ENCODE measurements around the gene OSBPL10.

OSBPL10 gene

DNA sequence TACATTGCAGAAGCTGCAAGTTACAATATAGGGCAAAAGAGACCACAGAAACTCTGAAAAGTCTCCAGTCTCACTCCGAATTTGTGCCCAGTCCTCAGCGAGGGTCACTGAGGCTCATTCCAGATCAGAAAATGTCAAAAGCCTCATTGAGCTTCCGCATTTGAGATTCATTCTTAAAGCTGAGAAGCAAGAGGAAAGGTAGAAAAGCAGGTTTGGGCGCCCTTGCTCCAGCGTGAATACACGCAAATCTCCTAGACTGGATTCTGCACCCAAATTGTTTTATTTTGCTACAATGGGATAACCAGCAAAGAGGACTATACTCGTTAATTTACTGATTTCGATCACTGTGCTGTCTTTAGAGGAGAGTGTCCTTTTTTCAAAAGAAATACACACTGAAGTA is 236.1 kb downstream of the OSBPL10 start:
- no peak for DNase-seq
- intact Hi-C loops (cut with DNase I) = no loop called here

DNA sequence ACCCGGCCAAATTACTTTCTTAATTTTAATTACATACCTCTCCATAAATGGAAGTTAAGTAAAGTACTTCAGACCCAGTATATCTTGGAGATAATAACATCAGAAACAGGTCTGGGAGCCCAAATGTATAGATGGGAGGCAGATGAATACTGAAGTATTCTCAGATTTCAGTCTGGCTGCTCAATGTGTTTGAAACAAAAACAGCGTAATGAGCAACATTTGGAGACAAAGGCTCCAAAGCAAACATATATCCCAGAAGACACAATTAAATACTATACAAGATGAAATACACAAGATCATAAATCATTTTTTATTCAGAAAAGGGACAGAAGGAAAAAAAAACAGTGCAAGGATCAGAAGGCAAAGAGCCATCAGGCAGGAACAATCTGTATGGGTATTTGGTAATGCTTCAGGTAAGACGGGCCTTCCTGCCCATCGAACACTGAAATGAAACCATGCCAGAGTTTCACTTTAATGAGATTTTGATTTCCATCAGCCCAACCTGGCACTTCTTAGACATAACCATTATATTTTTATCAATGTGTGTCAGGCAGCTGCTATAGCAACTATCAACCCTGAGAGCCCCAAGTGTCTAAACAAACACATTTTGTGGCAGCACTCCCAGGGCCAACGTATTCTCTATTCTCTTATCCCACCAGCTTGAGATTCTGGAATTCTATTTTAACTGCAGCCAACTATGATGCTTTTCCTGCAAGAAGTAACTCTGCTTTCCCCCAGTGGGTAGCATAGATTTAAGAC is 237.6 kb downstream of the OSBPL10 start:
- no peak for DNase-seq
- intact Hi-C loops (cut with DNase I) = no loop called here

DNA sequence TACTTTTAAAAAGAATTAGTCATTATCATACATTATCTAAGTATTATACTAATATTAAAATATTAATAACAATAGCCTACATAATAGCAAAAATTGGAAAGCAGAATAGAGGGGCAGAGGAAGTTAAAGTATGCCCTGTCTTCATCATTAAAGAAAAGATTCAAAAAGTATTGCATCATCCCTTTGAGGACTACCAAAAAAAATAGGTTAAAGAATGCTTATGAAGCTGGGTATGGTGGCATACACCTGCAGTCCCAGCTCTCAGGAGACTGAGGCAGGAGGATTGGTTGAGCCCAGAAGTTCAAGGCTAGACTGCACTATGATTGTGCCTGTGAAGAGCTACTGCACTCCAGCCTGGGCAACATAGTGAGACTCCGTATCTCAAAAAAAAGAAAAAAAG is 240.7 kb downstream of the OSBPL10 start:
- intact Hi-C loops (cut with DNase I) = no loop called here
- DNase-seq = no peak

DNA sequence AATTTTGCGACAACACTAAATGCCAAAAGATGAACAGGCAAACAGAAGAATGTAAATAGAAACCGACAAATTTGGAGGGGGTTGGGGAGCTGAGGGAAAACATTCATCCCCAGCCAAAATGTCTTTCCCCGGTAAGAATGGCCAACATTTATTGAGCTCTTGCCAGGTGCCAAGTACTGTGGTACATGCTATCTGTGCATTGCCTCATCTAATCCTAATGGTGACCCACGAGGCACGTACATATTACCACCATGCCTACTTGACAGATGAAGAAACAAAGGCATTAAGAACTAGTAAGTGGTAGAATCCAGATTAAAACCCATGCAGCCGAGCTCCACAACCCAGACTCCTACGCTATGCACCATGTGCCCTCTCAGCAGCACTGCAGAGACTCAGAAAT is 242.7 kb downstream of the OSBPL10 start:
- intact Hi-C loops (cut with DNase I) = no loop called here
- DNase-seq = no peak

DNA sequence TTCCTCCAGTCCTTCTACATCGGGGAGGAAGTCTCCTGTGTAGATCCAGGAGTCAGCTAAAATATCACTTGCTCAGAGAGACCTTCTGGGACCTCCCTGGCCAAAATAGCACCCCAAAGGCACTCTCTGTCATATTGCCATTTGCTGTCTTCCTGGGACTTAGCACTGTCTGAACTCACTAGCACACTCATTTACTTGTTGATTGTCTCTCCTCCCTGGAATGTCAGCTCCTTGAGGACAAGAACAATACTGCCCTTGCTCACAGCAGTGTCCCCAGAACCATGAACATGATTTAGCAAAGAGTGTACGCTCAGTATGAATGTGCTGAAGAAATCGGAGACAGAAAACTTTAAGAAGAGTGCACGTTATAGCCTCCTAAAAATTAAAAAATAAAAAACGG is 245.4 kb downstream of the OSBPL10 start:
- no peak for DNase-seq
- intact Hi-C loops (cut with DNase I) = no loop called here

DNA sequence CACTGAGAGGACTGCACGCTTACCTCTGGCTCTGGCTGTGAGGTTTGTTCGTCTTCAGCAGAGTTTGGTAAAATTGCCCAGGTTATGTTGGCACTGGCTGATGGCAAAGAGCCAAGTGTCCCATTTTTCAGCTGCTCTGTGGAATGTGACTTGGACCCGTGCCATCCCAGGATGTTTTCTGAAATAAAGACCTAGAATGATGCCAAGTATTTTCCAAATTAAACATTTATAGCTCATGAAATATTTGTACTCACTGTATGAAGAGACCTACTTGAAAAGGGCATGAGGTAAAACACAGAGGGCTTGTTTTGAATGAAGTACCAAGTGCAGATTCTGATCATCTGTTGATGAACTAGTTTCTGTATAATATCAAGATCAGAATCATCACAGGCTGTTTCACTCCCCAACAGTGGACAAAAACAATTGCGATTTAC is 247.8 kb downstream of the OSBPL10 start:
- no peak for DNase-seq
- intact Hi-C loops (cut with DNase I) = no loop called here

DNA sequence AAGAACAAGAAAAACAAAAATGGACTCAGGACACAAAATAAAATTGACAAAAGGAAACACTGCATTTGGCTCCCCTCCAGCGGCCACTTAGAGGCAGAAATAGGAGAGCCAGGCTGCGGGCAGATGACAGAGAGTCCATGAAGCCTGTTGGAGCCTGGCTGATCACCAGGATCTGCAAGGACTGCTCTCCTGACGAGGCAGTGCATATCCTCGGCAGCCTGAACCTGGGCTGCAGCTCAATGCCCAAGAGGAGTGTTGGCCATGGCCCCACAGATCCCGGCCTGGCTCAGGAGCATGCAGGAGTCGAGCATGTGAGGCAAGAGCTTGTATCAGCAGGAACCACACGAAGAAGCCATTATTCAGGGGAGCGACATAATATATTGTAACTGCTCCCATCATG is 248.5 kb downstream of the OSBPL10 start:
- intact Hi-C loops (cut with DNase I) = no loop called here
- no peak for DNase-seq

DNA sequence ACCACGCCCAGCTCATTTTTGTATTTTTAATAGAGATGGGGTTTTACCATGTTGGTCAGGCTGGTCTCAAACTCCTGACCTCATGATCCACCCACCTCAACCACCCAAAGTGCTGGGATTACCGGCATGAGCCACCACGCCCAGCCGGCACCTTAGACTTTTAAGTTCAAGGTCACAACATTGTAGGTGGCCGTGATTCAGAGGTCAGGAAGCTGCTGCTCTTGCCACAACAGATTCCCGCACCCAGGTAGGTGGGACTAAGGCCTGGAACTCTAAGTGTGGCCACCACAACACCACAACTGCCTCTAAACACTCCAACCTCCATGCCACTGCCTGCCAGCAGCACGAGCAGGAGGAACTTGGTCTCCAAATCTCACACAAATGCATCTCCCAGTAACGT is 251.5 kb downstream of the OSBPL10 start:
- intact Hi-C loops (cut with DNase I) = no loop called here

DNA sequence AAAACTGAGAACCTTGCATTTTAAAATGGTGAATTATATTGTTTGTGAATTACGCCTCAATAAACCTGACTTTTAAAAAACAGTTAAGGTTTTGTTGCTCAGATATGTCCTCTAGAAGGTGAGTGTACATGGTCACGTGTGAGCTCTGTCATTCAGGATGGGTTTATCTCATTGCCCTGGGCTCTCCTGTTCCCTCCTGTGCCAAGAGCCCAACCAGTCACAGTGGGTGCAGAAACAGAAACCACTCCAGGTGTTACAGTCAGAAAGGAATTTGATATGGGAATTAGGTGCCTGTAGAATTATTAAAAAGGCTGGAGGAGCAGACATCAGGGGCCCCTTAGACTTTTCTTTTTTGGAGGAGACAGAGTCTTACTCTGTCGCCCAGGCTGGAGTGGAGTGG is 252.0 kb downstream of the OSBPL10 start:
- DNase-seq = no peak
- intact Hi-C loops (cut with DNase I) = no loop called here

More for the DNA sequence above, 251.5 kb downstream of the OSBPL10 start:
- no peak for DNase-seq

DNA sequence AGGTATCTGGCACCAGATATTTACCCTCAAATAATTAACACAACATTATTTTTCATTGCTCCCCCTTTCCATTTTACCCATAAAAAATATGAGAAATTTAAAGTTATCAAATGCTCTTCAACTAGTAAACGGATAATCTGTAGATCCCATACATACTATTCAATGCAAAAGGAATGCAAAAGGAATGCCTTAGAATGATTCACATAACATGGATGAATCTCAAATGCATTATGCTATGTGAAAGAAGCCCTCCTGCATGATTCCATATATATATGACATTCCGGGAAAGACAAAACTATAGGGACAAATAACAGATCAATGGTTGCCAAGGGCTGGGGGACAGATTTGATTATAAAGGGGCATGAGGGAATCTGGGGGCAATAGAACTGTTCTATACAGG is 252.7 kb downstream of the OSBPL10 start:
- intact Hi-C loops (cut with DNase I) = no loop called here
- no peak for DNase-seq

DNA sequence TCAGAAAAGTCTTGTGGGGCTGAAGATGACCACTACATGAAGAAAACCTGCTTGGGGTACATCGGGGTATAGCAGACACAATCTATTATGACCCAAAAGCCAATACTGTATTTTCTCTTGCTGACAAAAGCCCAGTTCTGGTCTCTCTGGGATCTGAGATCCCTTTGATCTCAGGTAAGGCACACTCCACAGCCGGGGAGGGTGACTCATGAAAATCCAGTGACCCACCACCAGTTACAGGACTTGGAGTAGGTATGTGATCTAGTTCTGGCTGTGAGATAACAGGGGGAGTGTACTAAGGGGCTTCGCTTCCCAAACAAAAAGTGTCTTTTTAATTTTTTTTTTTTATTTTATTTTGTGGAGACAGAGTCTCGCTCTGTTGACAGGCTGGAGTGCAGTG is 255.1 kb downstream of the OSBPL10 start:
- no peak for DNase-seq
- intact Hi-C loops (cut with DNase I) = no loop called here

DNA sequence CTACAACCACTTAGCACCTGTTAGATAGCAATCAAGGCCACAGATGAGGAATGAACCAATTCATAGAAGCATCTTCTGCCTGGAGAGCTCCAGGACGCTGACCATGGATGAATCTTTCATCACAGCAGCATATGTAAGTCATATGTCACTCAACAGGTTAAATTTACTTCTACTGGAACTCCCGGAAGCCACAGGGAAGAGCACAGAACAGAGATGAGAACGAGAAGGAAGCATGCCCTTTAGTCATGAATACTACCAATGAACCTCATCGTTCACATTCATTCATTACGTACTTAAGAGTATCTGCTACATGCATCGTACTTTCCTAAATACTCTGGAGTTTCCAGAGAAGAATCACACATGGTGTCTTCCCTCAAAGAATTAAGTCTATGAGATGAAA is 255.5 kb downstream of the OSBPL10 start:
- intact Hi-C loops (cut with DNase I) = no loop called here
- no peak for DNase-seq

DNA sequence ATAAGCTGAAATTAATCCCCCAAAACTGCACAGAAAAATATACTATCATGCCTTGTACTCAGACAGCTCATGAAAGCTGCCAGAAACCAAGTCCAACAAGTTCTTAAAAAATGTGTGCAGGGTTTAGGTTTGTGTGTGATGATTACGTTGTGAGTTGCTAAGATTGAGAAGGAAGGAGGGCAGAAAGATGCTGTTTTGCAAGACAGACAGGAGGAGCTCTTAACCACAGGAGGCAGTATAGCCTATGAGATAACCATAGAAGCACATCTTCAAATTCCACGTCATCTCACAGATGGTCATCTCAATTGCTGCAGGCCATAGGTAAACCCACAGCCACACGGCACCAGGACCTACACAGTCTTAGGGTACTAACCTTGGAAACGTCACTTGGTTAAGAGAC is 256.4 kb downstream of the OSBPL10 start:
- no peak for DNase-seq
- intact Hi-C loops (cut with DNase I) = no loop called here

DNA sequence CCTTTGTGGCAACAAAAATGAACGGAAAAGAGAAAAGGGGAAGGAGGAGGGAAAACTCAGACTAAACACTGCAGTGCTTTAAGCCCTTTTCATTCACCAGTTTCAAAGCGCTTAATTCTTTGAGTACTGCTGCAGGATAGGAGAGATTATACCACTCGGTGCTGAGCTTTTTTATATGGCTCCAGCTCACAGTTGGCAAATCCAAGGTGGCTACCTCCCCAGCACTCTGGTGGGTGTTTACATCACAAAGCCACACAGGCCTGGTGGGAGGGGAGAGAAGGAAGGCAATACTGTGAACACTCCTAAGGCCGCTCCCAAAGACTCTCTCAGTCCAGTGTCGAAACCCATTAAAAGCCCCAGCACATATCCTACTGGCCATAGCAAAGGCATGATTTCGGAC is 256.9 kb downstream of the OSBPL10 start:
- intact Hi-C loops (cut with DNase I) = no loop called here

DNA sequence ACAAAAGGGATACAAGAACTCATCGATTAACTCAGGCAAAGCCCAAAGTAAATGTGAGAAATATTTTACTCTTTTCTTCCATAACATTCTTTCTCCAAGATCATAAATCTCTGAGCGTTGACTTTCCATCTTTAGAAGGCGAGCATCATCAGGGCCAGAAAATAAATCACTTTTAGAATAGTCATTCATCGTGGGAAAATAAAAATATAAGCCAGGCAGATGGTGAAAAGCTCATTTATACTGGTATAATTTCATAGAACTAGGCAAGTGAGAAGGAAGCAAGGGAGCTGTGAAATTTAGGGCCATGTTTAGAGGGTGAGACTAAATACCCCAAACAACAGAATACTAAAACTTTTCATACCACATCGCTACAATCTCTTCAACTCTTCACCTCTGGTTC is 257.4 kb downstream of the OSBPL10 start:
- no peak for DNase-seq
- intact Hi-C loops (cut with DNase I) = no loop called here

More for the DNA sequence above, 256.9 kb downstream of the OSBPL10 start:
- DNase-seq = no peak

DNA sequence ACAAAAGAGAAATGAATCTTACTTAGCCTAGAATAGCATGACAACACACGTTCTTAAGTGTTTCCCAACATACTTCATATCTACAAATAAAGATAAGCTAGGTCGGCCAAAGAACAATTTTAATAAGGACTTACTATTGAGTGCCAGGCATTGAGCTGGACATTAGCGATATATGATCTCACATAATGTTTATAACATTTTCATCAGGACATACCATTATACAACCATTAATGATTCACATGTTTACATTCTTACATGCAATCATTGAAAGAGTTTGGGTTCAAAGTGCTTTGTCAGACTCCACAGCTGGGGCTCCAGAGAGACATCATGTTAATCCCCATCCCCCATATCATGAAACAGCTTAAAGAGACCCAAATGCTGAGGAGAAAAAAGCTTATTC is 259.4 kb downstream of the OSBPL10 start:
- intact Hi-C loops (cut with DNase I) = no loop called here
- no peak for DNase-seq

DNA sequence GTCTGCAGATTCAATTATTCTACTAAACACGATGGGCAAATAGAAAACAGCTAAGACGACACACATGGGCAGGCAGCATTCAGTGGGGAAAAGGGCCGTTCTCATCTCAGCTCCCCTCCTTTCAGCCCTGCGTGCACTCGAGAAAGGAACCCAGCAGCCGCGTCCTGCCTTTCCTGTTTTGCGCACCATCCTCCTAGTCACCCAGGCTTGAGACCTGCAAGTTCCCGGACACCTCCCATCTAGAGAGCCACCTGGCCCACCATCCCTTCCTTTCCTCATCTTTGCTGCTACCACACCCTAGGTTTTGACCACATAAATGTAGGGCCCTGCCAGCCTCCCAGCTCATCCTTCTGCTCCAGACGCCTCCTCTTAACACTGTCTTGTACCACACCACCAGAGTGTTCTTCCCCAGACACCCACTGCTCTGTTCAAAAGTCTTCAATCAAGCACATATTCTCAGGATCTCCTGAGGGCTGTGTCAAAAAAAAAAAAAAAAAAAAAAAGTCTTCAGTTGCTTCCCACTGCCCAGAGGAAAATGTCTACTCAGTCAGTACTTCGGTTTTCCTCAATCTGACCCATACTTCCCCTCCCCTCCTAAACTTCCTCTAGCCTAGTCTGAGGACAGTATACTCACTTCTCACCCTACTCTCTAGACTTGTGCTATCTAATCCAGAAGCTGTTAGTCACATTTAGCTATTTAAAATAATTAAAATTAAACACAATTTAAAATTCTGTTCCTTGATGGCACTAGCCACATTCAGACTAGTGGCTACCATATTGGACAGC is 266.4 kb downstream of the OSBPL10 start:
- no peak for DNase-seq
- intact Hi-C loops (cut with DNase I) = no loop called here

DNA sequence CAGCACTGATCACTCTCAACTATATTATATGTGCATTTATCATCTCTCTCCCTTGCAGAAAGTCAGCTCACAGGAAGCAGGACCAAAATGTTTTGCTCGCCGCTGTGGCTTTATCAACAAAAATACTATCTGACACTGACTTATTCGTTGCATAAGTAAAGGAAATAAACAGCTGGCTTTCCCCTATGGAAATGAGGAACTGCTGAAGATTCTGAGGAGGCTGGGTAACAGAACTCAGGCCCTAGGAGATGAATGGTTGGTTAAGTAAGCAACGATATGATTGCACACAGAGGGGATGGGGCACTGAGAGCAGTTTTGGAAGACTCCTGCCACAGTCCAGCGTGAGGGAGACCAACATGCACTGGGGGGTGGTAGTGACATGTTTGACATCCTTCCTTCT is 267.2 kb downstream of the OSBPL10 start:
- intact Hi-C loops (cut with DNase I) = no loop called here
- no peak for DNase-seq

DNA sequence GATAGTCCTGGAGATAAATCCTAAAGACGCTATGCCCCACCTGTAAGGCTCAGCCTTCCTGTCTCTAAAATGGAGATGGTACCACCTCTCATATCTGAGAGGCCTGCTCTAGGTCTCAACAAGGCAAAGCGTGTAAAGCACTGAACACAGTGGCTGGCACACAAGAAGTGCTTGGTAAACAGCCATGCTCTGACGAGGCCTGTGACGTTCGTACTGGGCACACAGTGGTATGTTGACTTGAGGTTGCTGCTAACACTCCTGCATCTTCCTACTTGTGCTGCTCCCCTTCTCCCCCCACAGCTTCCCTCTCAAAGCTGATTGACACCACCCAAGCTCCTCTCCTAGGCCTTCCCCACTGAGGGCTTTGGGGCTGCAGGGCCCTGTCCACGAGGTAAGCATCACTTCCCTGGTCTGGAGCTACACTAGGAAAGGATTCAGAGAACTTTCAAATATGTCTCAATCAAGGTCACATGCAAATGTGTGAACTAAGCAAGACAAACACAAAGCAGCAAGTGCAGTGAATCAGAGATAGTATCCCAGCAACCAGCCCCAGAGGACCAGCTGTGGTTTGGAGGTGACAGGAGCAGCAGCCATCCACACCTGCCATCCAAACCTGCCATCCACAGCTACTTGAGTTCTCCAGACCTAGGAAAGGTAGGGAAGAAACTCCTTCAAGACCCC is 270.8 kb downstream of the OSBPL10 start:
- intact Hi-C loops (cut with DNase I) = no loop called here
- no peak for DNase-seq

DNA sequence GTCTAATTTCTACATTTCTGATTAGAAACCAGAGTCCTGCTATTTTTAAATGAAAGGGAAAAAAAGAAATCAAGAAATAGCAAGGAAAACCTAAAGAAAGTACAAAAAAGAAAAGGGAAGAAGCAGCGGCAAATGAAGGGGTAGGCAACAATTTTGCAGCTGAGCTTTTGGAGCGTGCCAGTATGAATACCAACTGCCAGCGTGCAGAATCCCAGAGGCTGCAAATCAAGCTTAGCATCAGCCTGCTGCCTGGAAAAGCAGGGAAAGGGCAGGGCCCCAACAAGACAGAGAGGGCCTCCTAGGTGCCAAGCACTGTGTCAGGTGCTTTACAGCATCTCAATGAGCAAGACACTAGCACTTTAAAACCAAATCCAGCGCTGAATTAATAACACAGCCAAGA is 271.5 kb downstream of the OSBPL10 start:
- DNase-seq = no peak
- intact Hi-C loops (cut with DNase I) = no loop called here
